ENCODE results near the gene PHF12. TPM values are rescaled to one million over a fixed set of nuclear protein-coding genes. Genes with fewer than 3 reads are reported as not detected.

The PHF12 gene
- total RNA-seq, 1 experiment from 2014 or later, result 35.7 TPM

- POLR2A ChIA-PET, result no interaction called here
- Histone ChIP-seq H3K4me1 (ENCODE audit: control insufficient read depth in 1 of 2, insufficient read depth in 2 of 2, low read length in 2 of 2) (no peaks in the 10 kb centered on the region), H3K4me2 (ENCODE audit: low read length) (no peak overlapping the region), H4K20me1 (ENCODE audit: insufficient read depth) (no peaks in the 10 kb centered on the region), H3K36me3 (ENCODE audit: control insufficient read depth in 1 of 2, insufficient read depth in 2 of 2, low read length in 2 of 2) (peaks cover 71 to 73% of the 10 kb centered on the region in 2 experiments), H3K9me2 (ENCODE audit: insufficient read depth) (no peaks in the 10 kb centered on the region), H2AFZ (ENCODE audit: low read depth, low read length, poor library complexity, severe bottlenecking) (no peak overlapping the region), H3K9ac (ENCODE audit: low read length) (no peak overlapping the region), H3K9me3 (ENCODE audit: control insufficient read depth in 1 of 2, insufficient read depth in 1 of 2, low read depth in 1 of 2, low read length in 2 of 2) (no peaks in the 10 kb centered on the region), H3K27ac (ENCODE audit: low read depth, low read length) (no peak overlapping the region), H3K79me2 (ENCODE audit: insufficient read depth, low read length) (no peaks in the 10 kb centered on the region), H3K4me3 (replicated peaks in 1 of 2; ENCODE audit: low read depth in 1 of 2, low read length in 2 of 2) (no peak overlapping the region), H3K27me3 (ENCODE audit: insufficient read depth, low read length) (no peaks in the 10 kb centered on the region)
- CTCF ChIA-PET, result interaction anchor here (2.7 kb wide), 1 partner anchor 183 kb away, joined by 9 read pairs; no protein-coding TSS in a partner anchor
- intact Hi-C loops (cut with micrococcal nuclease), result no loop called here
- TF ChIP-seq ELF1 (IDR thresholded peaks at IDR 0.05; ENCODE audit: borderline replicate concordance, low read depth), result no peak
- no peak for TF ChIP-seq SIN3A (IDR thresholded peaks at IDR 0.05; ENCODE audit: low read depth)
- no peak for TF ChIP-seq YY1 (IDR thresholded peaks at IDR 0.05; ENCODE audit: extremely low read depth, insufficient replicate concordance, low read depth, low read length)
- TF ChIP-seq EGR1 (IDR thresholded peaks at IDR 0.05; ENCODE audit: low read depth), result no peak
- no peak for TF ChIP-seq CTCF (IDR thresholded peaks at IDR 0.05 in 2 of 3, conservative IDR thresholded peaks at IDR 0.05 in 1 of 3; ENCODE audit: borderline replicate concordance in 1 of 3, insufficient read depth in 1 of 3, low read depth in 2 of 3, low read length in 2 of 3)
- TF ChIP-seq POLR2AphosphoS5 (IDR thresholded peaks at IDR 0.05; ENCODE audit: low read depth, low read length), result no peak
- no peak for TF ChIP-seq RAD21 (IDR thresholded peaks at IDR 0.05; ENCODE audit: low read depth)
- no peak for TF ChIP-seq EZH2 (IDR thresholded peaks at IDR 0.05)
- no peak for TF ChIP-seq SP1 (IDR thresholded peaks at IDR 0.05; ENCODE audit: low read depth)
- no peak for TF ChIP-seq ZNF274 (IDR thresholded peaks at IDR 0.05; ENCODE audit: low read depth, low read length)
- TF ChIP-seq MAX (IDR thresholded peaks at IDR 0.05), result no peak
- no peak for TF ChIP-seq JUND (IDR thresholded peaks at IDR 0.05)
- TF ChIP-seq ZFX (IDR thresholded peaks at IDR 0.05), result no peak
- TF ChIP-seq EZH2phosphoT487 (IDR thresholded peaks at IDR 0.05; ENCODE audit: borderline replicate concordance), result no peak
- DNase-seq (ENCODE audit: low read depth, low spot score) (no peak), ATAC-seq (no peak)
- BruUV-seq (replicated peaks), result no TSS peak
- RAD21 ChIA-PET (ENCODE audit: low non-redundant PET in 1 of 2, low total read pairs in 2 of 2, uncharacterized antibody in 2 of 2, unreplicated experiment in 2 of 2), result no interaction called here
These were observed 40.8 kb downstream of the PHF12 start for GRCh38 chr17:28910534-28910933.
